Activated CD8-positive, alpha-beta T cell treated with anti-CD3 and anti-CD28 coated beads, Interleukin-2, amount 10 ng/mL, durations not matched to agents 7 days and 5 days (primary cell): ENCODE measurements around the gene UBL4A. TPM values are rescaled to one million over a fixed set of nuclear protein-coding genes. Genes with fewer than 3 reads are reported as not detected.

ENCODE experiments used
- microRNA-seq: library from miRNA; unstranded; fragments of <30 nt; microRNA quantifications from one replicate; pipeline ENCODE4 v1.2.0, GENCODE V29; 2022
- total RNA-seq, 2 experiments: library from RNA; stranded (reverse); gene quantifications; one replicate each; pipeline ENCODE4 v1.2.3, GENCODE V29; 2021

UBL4A gene
- total RNA-seq, 2 experiments from 2014 or later = 52.1 to 54.0 TPM

Small RNA genes within 50 kb of the gene (microRNA-seq; reads per million reads assigned to microRNA genes)
- gene MIR6858 = not detected

Other genes starting within 250 kb of the UBL4A start
- gene OPN1MW3, start 229.0 kb downstream of the UBL4A start, total RNA-seq = not detected
- gene TEX28, start 191.5 kb downstream of the UBL4A start, total RNA-seq = not detected
- 1 to 10 TPM; 1.3 to 1.5 TPM for gene TKTL1, start 190.8 kb downstream of the UBL4A start, total RNA-seq
- 1,000 to 10,000 TPM; 1,371 to 1,454 TPM for gene FLNA, start 112.0 kb downstream of the UBL4A start, total RNA-seq
- gene EMD, start 107.3 kb downstream of the UBL4A start, total RNA-seq = 10 to 100 TPM; 65.9 to 66.0 TPM
- 1,000 to 10,000 TPM; 2,758 to 2,862 TPM for gene RPL10, start 88.2 kb downstream of the UBL4A start, total RNA-seq
- gene DNASE1L1, start 77.4 kb downstream of the UBL4A start, total RNA-seq = 10 to 100 TPM; 22.5 to 26.5 TPM
- gene TAFAZZIN, start 75.1 kb downstream of the UBL4A start, total RNA-seq = 10 to 100 TPM; 76.5 to 77.4 TPM
- gene ATP6AP1, start 57.9 kb downstream of the UBL4A start, total RNA-seq = 10 to 100 TPM; 41.5 to 43.5 TPM
- gene GDI1, start 49.5 kb downstream of the UBL4A start, total RNA-seq = 10 to 100 TPM; 92.7 to 95.5 TPM
- 10 to 100 TPM; 62.7 to 63.5 TPM for gene FAM50A, start 42.5 kb downstream of the UBL4A start, total RNA-seq
- gene PLXNA3, start 28.3 kb downstream of the UBL4A start, total RNA-seq = 10 to 100 TPM; 48.9 to 53.6 TPM
- gene LAGE3, start 7.3 kb downstream of the UBL4A start, total RNA-seq = 10 to 100 TPM; 49.6 to 51.0 TPM
- gene SLC10A3, start 4.0 kb upstream of the UBL4A start, total RNA-seq = 10 to 100 TPM; 29.1 to 30.8 TPM
- gene FAM3A, start 29.6 kb upstream of the UBL4A start, total RNA-seq = 10 to 100 TPM; 28.5 to 31.6 TPM
- gene G6PD, start 60.2 kb upstream of the UBL4A start, total RNA-seq = 100 to 1,000 TPM; 133 to 135 TPM
- gene IKBKG, start 61.0 kb upstream of the UBL4A start, total RNA-seq = 10 to 100 TPM; 51.1 to 56.0 TPM
- not detected for gene CTAG1A, start 98.5 kb upstream of the UBL4A start, total RNA-seq
- not detected for gene CTAG1B, start 132.7 kb upstream of the UBL4A start, total RNA-seq
- not detected for gene CTAG2, start 167.0 kb upstream of the UBL4A start, total RNA-seq